GM04503 (cell line): ENCODE measurements around the gene HLA-DMA.

Experiments
- DNase-seq: peaks from one replicate; pipeline ENCODE4 v3.0.0-alpha.2; 2012; ENCODE audit warnings: low read depth

The HLA-DMA gene

GRCh38 chr6:32974541-32975308, 21.8 kb upstream of the HLA-DMA start:
- no peak for DNase-seq

- peak; percentile 25 for DNase-seq
These were observed 21.1 kb upstream of the HLA-DMA start for GRCh38 chr6:32974016-32974333.

- no peak for DNase-seq
These were observed 20.5 kb upstream of the HLA-DMA start for GRCh38 chr6:32973144-32974015.

- DNase-seq, result no peak
These were observed 19.7 kb upstream of the HLA-DMA start for GRCh38 chr6:32972353-32973143.

- DNase-seq, result peak; percentile 99
These were observed 18.9 kb upstream of the HLA-DMA start for GRCh38 chr6:32971581-32972352.

- no peak for DNase-seq
These were observed 18.3 kb upstream of the HLA-DMA start for GRCh38 chr6:32971242-32971580.

GRCh38 chr6:32970413-32971241, 17.7 kb upstream of the HLA-DMA start:
- DNase-seq, result peak; percentile 56

- DNase-seq, result peak; percentile 89
These were observed 17.0 kb upstream of the HLA-DMA start for GRCh38 chr6:32969685-32970412.

GRCh38 chr6:32968867-32969684, 16.2 kb upstream of the HLA-DMA start:
- DNase-seq, result peak; percentile 28

- peak; percentile 71 for DNase-seq
These were observed 15.4 kb upstream of the HLA-DMA start, which contains the start of gene BRD2 for GRCh38 chr6:32968093-32968866. Gene BRD2, plus strand, starts transcription at chr6:32968594. Its CDS starts 4,305 bp downstream, at chr6:32972899.

- DNase-seq, result no peak
These were observed 14.5 kb upstream of the HLA-DMA start for GRCh38 chr6:32967151-32968091.

GRCh38 chr6:32964776-32965175, 11.9 kb upstream of the HLA-DMA start:
- DNase-seq, result no peak

- no peak for DNase-seq
These were observed 11.0 kb upstream of the HLA-DMA start for GRCh38 chr6:32963866-32964265.

- no peak for DNase-seq
These were observed 9.4 kb upstream of the HLA-DMA start for GRCh38 chr6:32962213-32962826.

GRCh38 chr6:32960563-32960962, 7.7 kb upstream of the HLA-DMA start:
- no peak for DNase-seq

GRCh38 chr6:32956176-32956575, 3.3 kb upstream of the HLA-DMA start:
- DNase-seq, result no peak
